ENCODE results near the gene PDK4. TPM values are rescaled to one million over a fixed set of nuclear protein-coding genes. Genes with fewer than 3 reads are reported as not detected.
A peak's percentile ranks its signal among the peaks of the same experiment; 100 is the strongest.

PDK4 gene
- total and polyA plus RNA-seq, 7 donors, result 38.4 to 1,066 (median 254) TPM

- WGBS, 2 donors, result 89 to 94% methylated on average over 1 of the region's 1 CpG
- Histone ChIP-seq H3K27me3 (no peaks in the 10 kb centered on the region), H3K36me3 (no peaks in the 10 kb centered on the region), H3K9me3 (no peaks in the 10 kb centered on the region), H3K4me3 (peak overlapping the region; percentile 12 to 42 (median 30)), H3K27ac (peak overlapping the region; percentile 89 to 95 (median 94)), H3K4me1 (peaks cover 0 to 63% (median 54%) of the 10 kb centered on the region in 4 donors)
- intact Hi-C loops (cut with DNase I), result loop anchor here (2.0 to 10.0 kb wide), 2 partner anchors 139 to 229 kb away; partner anchors contain the start of gene DYNC1I1
- no peak for DNase-seq
- TF ChIP-seq POLR2A (IDR thresholded peaks at IDR 0.05), result no peak
- no peak for TF ChIP-seq EP300 (IDR thresholded peaks at IDR 0.05)
- no peak for TF ChIP-seq POLR2AphosphoS5 (IDR thresholded peaks at IDR 0.05)
- TF ChIP-seq, protein P1, sequence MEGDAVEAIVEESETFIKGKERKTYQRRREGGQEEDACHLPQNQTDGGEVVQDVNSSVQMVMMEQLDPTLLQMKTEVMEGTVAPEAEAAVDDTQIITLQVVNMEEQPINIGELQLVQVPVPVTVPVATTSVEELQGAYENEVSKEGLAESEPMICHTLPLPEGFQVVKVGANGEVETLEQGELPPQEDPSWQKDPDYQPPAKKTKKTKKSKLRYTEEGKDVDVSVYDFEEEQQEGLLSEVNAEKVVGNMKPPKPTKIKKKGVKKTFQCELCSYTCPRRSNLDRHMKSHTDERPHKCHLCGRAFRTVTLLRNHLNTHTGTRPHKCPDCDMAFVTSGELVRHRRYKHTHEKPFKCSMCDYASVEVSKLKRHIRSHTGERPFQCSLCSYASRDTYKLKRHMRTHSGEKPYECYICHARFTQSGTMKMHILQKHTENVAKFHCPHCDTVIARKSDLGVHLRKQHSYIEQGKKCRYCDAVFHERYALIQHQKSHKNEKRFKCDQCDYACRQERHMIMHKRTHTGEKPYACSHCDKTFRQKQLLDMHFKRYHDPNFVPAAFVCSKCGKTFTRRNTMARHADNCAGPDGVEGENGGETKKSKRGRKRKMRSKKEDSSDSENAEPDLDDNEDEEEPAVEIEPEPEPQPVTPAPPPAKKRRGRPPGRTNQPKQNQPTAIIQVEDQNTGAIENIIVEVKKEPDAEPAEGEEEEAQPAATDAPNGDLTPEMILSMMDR (IDR thresholded peaks at IDR 0.05), result no peak
Measured at GRCh38 chr7:95545673-95546072, 50.6 kb downstream of the PDK4 start.

GRCh38 chr7:95545007-95545615 lies 51.2 kb downstream of the PDK4 start:
- WGBS, 2 donors, result 3 to 20% methylated on average over 3 of the region's 3 CpGs
- Histone ChIP-seq H3K4me3 (peak overlapping the region; percentile 12 to 42 (median 30)), H3K27ac (peak overlapping the region; percentile 89 to 95 (median 94)), H3K36me3 (no peaks in the 10 kb centered on the region), H3K4me1 (peaks cover 0 to 58% (median 49%) of the 10 kb centered on the region in 4 donors), H3K27me3 (no peaks in the 10 kb centered on the region), H3K9me3 (no peaks in the 10 kb centered on the region)
- intact Hi-C loops (cut with DNase I), result loop anchor here (2.0 to 10.0 kb wide), 2 partner anchors 140 to 230 kb away; partner anchors contain the start of gene DYNC1I1
- DNase-seq, result peak; percentile 83
- TF ChIP-seq, protein P1 (IDR thresholded peaks at IDR 0.05), result peak in 3 of 4 experiments; percentile 67 to 78 (median 77)
- TF ChIP-seq POLR2AphosphoS5 (IDR thresholded peaks at IDR 0.05), result peak in 3 of 4 donors; percentile 51 to 65 (median 59)
- no peak for TF ChIP-seq POLR2A (IDR thresholded peaks at IDR 0.05)

- no peak overlapping the region for H3K4me3 ChIP-seq
- H3K36me3 ChIP-seq, result no peaks in the 10 kb centered on the region
- intact Hi-C loops (cut with DNase I), result loop anchor here (2.0 to 10.0 kb wide), 2 partner anchors 141 to 231 kb away; partner anchors contain the start of gene DYNC1I1
- H3K4me1 ChIP-seq, result peaks cover 0 to 49% (median 42%) of the 10 kb centered on the region in 4 donors
- no peaks in the 10 kb centered on the region for H3K27me3 ChIP-seq
- H3K27ac ChIP-seq, result peak overlapping the region in 3 of 4 donors; percentile 92 to 95 (median 95)
- no peaks in the 10 kb centered on the region for H3K9me3 ChIP-seq
- 79 to 83% methylated on average over 1 of the region's 1 CpG for WGBS, 2 donors
- no peak for TF ChIP-seq EP300 (IDR thresholded peaks at IDR 0.05)
- TF ChIP-seq, protein P1 (IDR thresholded peaks at IDR 0.05), result no peak
- no peak for TF ChIP-seq POLR2A (IDR thresholded peaks at IDR 0.05)
- no peak for TF ChIP-seq POLR2AphosphoS5 (IDR thresholded peaks at IDR 0.05)
- no peak for DNase-seq
Measured at GRCh38 chr7:95544171-95544570, 52.1 kb downstream of the PDK4 start.

- intact Hi-C loops (cut with DNase I), result loop anchor here (10.0 kb wide), 1 partner anchor 231 kb away; the partner anchor contains the start of gene DYNC1I1
- no peak overlapping the region for H3K27ac ChIP-seq
Measured at GRCh38 chr7:95543312-95543711, 53.0 kb downstream of the PDK4 start.

More at GRCh38 chr7:95543312-95543711, 53.0 kb downstream of the PDK4 start:
- no peak for TF ChIP-seq POLR2A (IDR thresholded peaks at IDR 0.05)
- no peak for TF ChIP-seq POLR2AphosphoS5 (IDR thresholded peaks at IDR 0.05)
- TF ChIP-seq EP300 (IDR thresholded peaks at IDR 0.05), result no peak
- TF ChIP-seq, protein P1 (IDR thresholded peaks at IDR 0.05), result no peak
- 95% methylated on average over 6 of the region's 6 CpGs for whole genome bisulfite sequencing, 2 donors
- Histone ChIP-seq H3K9me3 (no peaks in the 10 kb centered on the region), H3K4me3 (no peak overlapping the region), H3K27me3 (no peaks in the 10 kb centered on the region), H3K4me1 (peaks cover 0 to 40% (median 34%) of the 10 kb centered on the region in 4 donors), H3K36me3 (no peaks in the 10 kb centered on the region)
- no peak for DNase-seq

All from sigmoid colon (tissue), 7 donors.